Body of pancreas (tissue), 4 donors: ENCODE results near the gene ICOS.

Experiments
- CTCF ChIP-seq, 7 experiments: fragments of 450-650 bp in 4 of 7; fragments of 200-600 bp in 3 of 7; sonication (generic) in 3 of 7; IDR thresholded peaks; one replicate each; pipeline ENCODE4 v1.5.1; 2016 to 2019; ENCODE audit warnings: antibody characterized with exemption in 7 of 7
- POLR2A ChIP-seq, 3 donors: fragments of 450-650 bp; IDR thresholded peaks; one replicate each; pipeline ENCODE4 v1.6.1; 2016; ENCODE audit warnings: antibody characterized with exemption in 3 of 3, mild to moderate bottlenecking in 2 of 3

- no peak for TF ChIP-seq CTCF (IDR thresholded peaks at IDR 0.05)
- TF ChIP-seq POLR2A (IDR thresholded peaks at IDR 0.05): no peak
Measured at GRCh38 chr2:204003276-204003990, 66.9 kb downstream of the ICOS start.
